ENCODE data around the gene ZNF521.

Gene ZNF521

GRCh38 chr18:25351777-25352628 lies at the start of gene ZNF521:
ZNF521 (minus strand) TSS chr18:25352166; CDS start chr18:25350946, 1,220 bp downstream.
- no peak for DNase-seq (ENCODE audit: low read depth)

GRCh38 chr18:25399554-25399953 lies 47.6 kb upstream of the ZNF521 start:
- DNase-seq (ENCODE audit: low read depth), result no peak

- DNase-seq (ENCODE audit: low read depth), result no peak
Measured at GRCh38 chr18:25392192-25392591, 40.2 kb upstream of the ZNF521 start.

GRCh38 chr18:25373432-25374179 lies 21.6 kb upstream of the ZNF521 start:
- DNase-seq (ENCODE audit: low read depth), result no peak

- DNase-seq (ENCODE audit: low read depth), result no peak
Measured at GRCh38 chr18:25370391-25370790, 18.4 kb upstream of the ZNF521 start.

GRCh38 chr18:25365242-25365641 lies 13.3 kb upstream of the ZNF521 start:
- DNase-seq (ENCODE audit: low read depth), result no peak

- no peak for DNase-seq (ENCODE audit: low read depth)
Measured at GRCh38 chr18:25364732-25365131, 12.8 kb upstream of the ZNF521 start.

GRCh38 chr18:25360301-25360899 lies 8.4 kb upstream of the ZNF521 start:
- DNase-seq (ENCODE audit: low read depth), result no peak

GRCh38 chr18:25353080-25353479 lies 1.1 kb upstream of the ZNF521 start:
- no peak for DNase-seq (ENCODE audit: low read depth)

GRCh38 chr18:25352629-25353005 lies 651 bp upstream of the ZNF521 start:
- no peak for DNase-seq (ENCODE audit: low read depth)

- DNase-seq (ENCODE audit: low read depth), result no peak
Measured at GRCh38 chr18:25351280-25351775, 638 bp downstream of the ZNF521 start.

- DNase-seq (ENCODE audit: low read depth), result no peak
Measured at GRCh38 chr18:25350489-25351251, 1.3 kb downstream of the ZNF521 start.

GRCh38 chr18:25349926-25350487 lies 2.0 kb downstream of the ZNF521 start:
- no peak for DNase-seq (ENCODE audit: low read depth)

GRCh38 chr18:25349131-25349925 lies 2.6 kb downstream of the ZNF521 start:
- no peak for DNase-seq (ENCODE audit: low read depth)

- no peak for DNase-seq (ENCODE audit: low read depth)
Measured at GRCh38 chr18:25348386-25349130, 3.4 kb downstream of the ZNF521 start.

- no peak for DNase-seq (ENCODE audit: low read depth)
Measured at GRCh38 chr18:25346561-25346960, 5.4 kb downstream of the ZNF521 start.

- no peak for DNase-seq (ENCODE audit: low read depth)
Measured at GRCh38 chr18:25345081-25345866, 6.7 kb downstream of the ZNF521 start.

GRCh38 chr18:25341831-25342230 lies 10.1 kb downstream of the ZNF521 start:
- no peak for DNase-seq (ENCODE audit: low read depth)

GRCh38 chr18:25340762-25341161 lies 11.2 kb downstream of the ZNF521 start:
- no peak for DNase-seq (ENCODE audit: low read depth)
